ENCODE data around the gene DDX10.
"Not testable (repeated sequence)": the region's sequence is repeated elsewhere in the genome, so short reads cannot be mapped to it uniquely, and the experiment has no call there.

Gene DDX10

DNA sequence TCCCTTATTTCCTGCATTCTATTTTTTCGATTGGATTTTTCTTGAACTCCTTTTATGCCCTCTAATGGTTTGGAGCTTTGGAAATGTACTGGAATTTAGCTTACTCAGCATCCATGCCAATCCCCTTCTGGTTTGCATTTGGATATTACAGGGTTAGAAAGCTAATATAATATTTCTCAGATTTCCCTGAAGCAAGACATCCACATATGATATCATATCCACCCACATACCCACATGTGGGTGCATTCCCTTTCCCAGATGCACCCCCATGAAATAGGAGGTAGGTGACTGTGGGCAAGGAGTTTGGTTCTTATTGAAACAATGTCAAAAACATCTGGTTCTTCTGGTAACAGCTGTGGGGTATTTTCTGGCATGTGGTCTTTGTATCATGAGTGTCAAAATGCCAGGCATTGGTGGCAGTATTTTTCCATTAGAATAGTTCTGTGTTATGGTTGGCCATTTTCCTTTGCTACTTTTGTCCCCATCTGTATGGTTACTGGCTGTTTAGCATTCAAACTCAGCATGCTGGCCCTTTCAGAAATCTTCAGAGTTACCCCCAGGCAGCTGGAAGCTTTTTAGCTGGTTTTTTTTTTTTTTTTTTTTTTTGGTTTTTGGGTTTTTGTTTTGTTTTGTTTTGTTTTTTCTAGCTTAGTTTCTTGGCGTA is 32.7 kb upstream of the DDX10 start:
- Histone ChIP-seq H3K4me1 (ENCODE audit: insufficient read depth, low read length) (peaks cover 8% of the 10 kb centered on the region; the same call in 1 of the 2 replicates), H3K36me3 (ENCODE audit: insufficient read depth, low read length) (no peaks in the 10 kb centered on the region), H3K27me3 (ENCODE audit: insufficient read depth, low read length) (no peaks in the 10 kb centered on the region), H3K9me3 (ENCODE audit: insufficient read depth, low read depth, low read length) (peaks cover 19% of the 10 kb centered on the region), H3K27ac (ENCODE audit: low read depth, low read length) (no peak overlapping the region; the same call in 1 of the 2 replicates), H3K4me3 (ENCODE audit: low read length) (no peak overlapping the region), H3K9ac (ENCODE audit: low read depth, low read length) (no peak overlapping the region)
- WGBS = 56% methylated on average over 1 of the region's 2 CpGs

DNA sequence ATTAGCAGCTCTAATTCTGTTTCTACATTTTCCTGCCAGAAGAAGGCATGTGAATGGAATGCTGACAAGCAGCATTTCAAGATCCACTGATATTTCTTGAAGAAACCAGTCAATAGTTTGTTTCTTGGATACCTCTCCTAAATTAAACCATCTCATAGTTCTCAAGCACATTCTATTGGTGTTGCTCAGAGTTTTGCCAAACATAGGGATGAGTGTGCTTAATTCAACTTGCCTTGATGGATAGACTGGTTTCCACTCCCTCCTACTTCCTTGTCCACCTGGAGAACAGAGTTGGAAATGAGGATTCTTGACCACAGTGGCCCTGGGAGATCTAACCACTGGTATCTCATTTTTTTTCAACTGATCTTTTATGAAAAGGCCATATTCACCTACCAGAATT is 29.8 kb upstream of the DDX10 start:
- Histone ChIP-seq H3K9me3 (ENCODE audit: insufficient read depth, low read depth, low read length) (no peaks in the 10 kb centered on the region), H3K9ac (ENCODE audit: low read depth, low read length) (no peak overlapping the region), H3K4me1 (ENCODE audit: insufficient read depth, low read length) (peaks cover 8% of the 10 kb centered on the region; the same call in 1 of the 2 replicates), H3K27me3 (ENCODE audit: insufficient read depth, low read length) (no peaks in the 10 kb centered on the region), H3K27ac (ENCODE audit: low read depth, low read length) (no peak overlapping the region), H3K36me3 (ENCODE audit: insufficient read depth, low read length) (no peaks in the 10 kb centered on the region), H3K4me3 (ENCODE audit: low read length) (no peak overlapping the region)

DNA sequence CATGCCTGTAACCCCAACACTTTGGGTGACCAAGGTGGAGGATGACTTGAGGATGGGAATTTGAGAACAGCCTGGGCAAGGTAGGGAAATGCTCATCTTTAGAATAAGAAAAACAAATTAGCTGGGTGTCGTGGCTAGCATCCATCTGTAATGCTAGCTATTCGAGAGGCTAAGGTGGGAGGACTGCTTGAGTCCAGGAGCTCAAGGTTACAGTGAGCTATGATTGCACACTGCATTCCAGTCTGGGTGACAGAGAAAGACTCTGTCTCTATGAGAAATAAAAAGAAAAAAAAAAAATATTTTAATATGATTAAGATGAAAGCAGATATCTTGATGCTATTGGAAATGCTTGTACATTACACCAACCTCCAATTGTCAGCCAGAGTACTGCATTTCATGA is 28.6 kb upstream of the DDX10 start:
- Histone ChIP-seq H3K36me3 (ENCODE audit: insufficient read depth, low read length) (no peaks in the 10 kb centered on the region), H3K4me3 (ENCODE audit: low read length) (no peak overlapping the region), H3K9ac (ENCODE audit: low read depth, low read length) (no peak overlapping the region), H3K4me1 (ENCODE audit: insufficient read depth, low read length) (peaks cover 8% of the 10 kb centered on the region; the same call in 1 of the 2 replicates), H3K27ac (ENCODE audit: low read depth, low read length) (no peak overlapping the region), H3K27me3 (ENCODE audit: insufficient read depth, low read length) (no peaks in the 10 kb centered on the region), H3K9me3 (ENCODE audit: insufficient read depth, low read depth, low read length) (no peaks in the 10 kb centered on the region; the same call in 1 of the 2 replicates)
- WGBS = 90% methylated on average over 2 of the region's 2 CpGs

- Histone ChIP-seq H3K27me3 (ENCODE audit: insufficient read depth, low read length) (no peaks in the 10 kb centered on the region), H3K9ac (ENCODE audit: low read depth, low read length) (no peak overlapping the region), H3K36me3 (ENCODE audit: insufficient read depth, low read length) (no peaks in the 10 kb centered on the region), H3K4me3 (ENCODE audit: low read length) (no peak overlapping the region), H3K9me3 (ENCODE audit: insufficient read depth, low read depth, low read length) (no peaks in the 10 kb centered on the region; the same call in 1 of the 2 replicates), H3K27ac (ENCODE audit: low read depth, low read length) (no peak overlapping the region), H3K4me1 (ENCODE audit: insufficient read depth, low read length) (peaks cover 3% of the 10 kb centered on the region; the same call in 1 of the 2 replicates)
- 96% methylated on average over 1 of the region's 1 CpG for WGBS
These were observed 25.7 kb upstream of the DDX10 start for GRCh38 chr11:108639146-108639545.

DNA sequence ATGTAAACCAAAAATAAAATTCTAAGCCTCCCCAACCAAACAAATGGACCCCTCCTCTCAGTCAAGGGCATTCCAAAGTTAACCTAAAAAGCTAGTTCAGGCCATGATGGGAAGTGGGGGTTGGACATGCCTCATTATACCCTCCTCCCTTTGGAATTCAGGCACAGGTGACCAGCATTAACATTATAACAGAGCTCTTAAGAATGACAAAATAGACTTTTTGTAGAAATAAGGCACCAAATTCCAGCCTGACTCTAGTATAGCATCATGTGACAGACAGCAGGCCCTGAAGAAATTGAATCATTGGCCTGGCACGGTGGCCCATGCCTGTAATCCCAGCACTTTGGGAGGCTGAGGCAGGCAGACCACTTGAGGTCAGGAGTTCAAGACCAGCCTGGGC is 23.1 kb upstream of the DDX10 start:
- not testable (repeated sequence) for H3K36me3 ChIP-seq (ENCODE audit: insufficient read depth, low read length)
- peak overlapping the region; percentile 9; the same call in 1 of the 2 replicates for H3K27ac ChIP-seq (ENCODE audit: low read depth, low read length)

GRCh38 chr11:108643974-108644373 is 20.9 kb upstream of the DDX10 start:
- H3K9ac ChIP-seq (ENCODE audit: low read depth, low read length) = no peak overlapping the region
- WGBS = 100% methylated on average over 1 of the region's 1 CpG
- no peaks in the 10 kb centered on the region for H3K27me3 ChIP-seq (ENCODE audit: insufficient read depth, low read length)
- H3K4me1 ChIP-seq (ENCODE audit: insufficient read depth, low read length) = peaks cover 17% of the 10 kb centered on the region
- no peak overlapping the region for H3K27ac ChIP-seq (ENCODE audit: low read depth, low read length)
- H3K36me3 ChIP-seq (ENCODE audit: insufficient read depth, low read length) = no peaks in the 10 kb centered on the region
- H3K9me3 ChIP-seq (ENCODE audit: insufficient read depth, low read depth, low read length) = no peaks in the 10 kb centered on the region; the same call in 1 of the 2 replicates
- H3K4me3 ChIP-seq (ENCODE audit: low read length) = no peak overlapping the region

More for the DNA sequence above, 23.1 kb upstream of the DDX10 start:
- not testable (repeated sequence) for H3K9me3 ChIP-seq (ENCODE audit: insufficient read depth, low read depth, low read length); H3K27me3 ChIP-seq (ENCODE audit: insufficient read depth, low read length); H3K9ac ChIP-seq (ENCODE audit: low read depth, low read length); H3K4me3 ChIP-seq (ENCODE audit: low read length)
- H3K4me1 ChIP-seq (ENCODE audit: insufficient read depth, low read length) = peaks cover 17% of the 10 kb centered on the region; the same call in 1 of the 2 replicates
- 69% methylated on average over 1 of the region's 1 CpG for WGBS

DNA sequence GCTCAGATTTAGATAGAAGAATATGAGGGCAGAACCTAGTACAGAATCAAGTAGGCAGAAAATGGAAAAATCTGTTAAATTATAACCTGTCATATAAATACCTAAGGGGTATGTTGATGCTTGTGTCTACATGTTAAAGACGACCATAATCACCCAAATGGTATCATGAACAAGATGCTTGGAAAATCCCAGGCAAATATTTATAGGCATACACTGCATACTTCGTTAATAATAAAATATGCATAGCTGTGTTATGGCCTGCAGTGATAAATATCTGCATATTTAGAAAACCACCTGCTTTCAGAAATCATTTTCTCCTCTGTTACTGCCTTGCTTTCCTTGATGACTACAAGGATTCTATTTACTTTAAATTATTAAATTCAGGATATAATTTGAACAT is 18.9 kb upstream of the DDX10 start:
- H3K4me1 ChIP-seq (ENCODE audit: insufficient read depth, low read length) = peaks cover 17% of the 10 kb centered on the region
- H3K36me3 ChIP-seq (ENCODE audit: insufficient read depth, low read length) = no peaks in the 10 kb centered on the region
- H3K4me3 ChIP-seq (ENCODE audit: low read length) = no peak overlapping the region
- H3K27me3 ChIP-seq (ENCODE audit: insufficient read depth, low read length) = no peaks in the 10 kb centered on the region
- H3K9ac ChIP-seq (ENCODE audit: low read depth, low read length) = no peak overlapping the region
- H3K27ac ChIP-seq (ENCODE audit: low read depth, low read length) = no peak overlapping the region
- no peaks in the 10 kb centered on the region; the same call in 1 of the 2 replicates for H3K9me3 ChIP-seq (ENCODE audit: insufficient read depth, low read depth, low read length)
- WGBS = 93% methylated on average over 2 of the region's 2 CpGs

GRCh38 chr11:108647387-108647700 is 17.5 kb upstream of the DDX10 start:
- no peaks in the 10 kb centered on the region for H3K9me3 ChIP-seq (ENCODE audit: insufficient read depth, low read depth, low read length)
- peaks cover 17% of the 10 kb centered on the region for H3K4me1 ChIP-seq (ENCODE audit: insufficient read depth, low read length)
- 100% methylated on average over 3 of the region's 3 CpGs for WGBS
- no peaks in the 10 kb centered on the region for H3K36me3 ChIP-seq (ENCODE audit: insufficient read depth, low read length)
- H3K27me3 ChIP-seq (ENCODE audit: insufficient read depth, low read length) = no peaks in the 10 kb centered on the region
- no peak overlapping the region for H3K27ac ChIP-seq (ENCODE audit: low read depth, low read length)
- H3K4me3 ChIP-seq (ENCODE audit: low read length) = no peak overlapping the region
- no peak overlapping the region for H3K9ac ChIP-seq (ENCODE audit: low read depth, low read length)

- Histone ChIP-seq H3K9ac (ENCODE audit: low read depth, low read length) (no peak overlapping the region), H3K4me3 (ENCODE audit: low read length) (no peak overlapping the region), H3K27me3 (ENCODE audit: insufficient read depth, low read length) (no peaks in the 10 kb centered on the region), H3K36me3 (ENCODE audit: insufficient read depth, low read length) (no peaks in the 10 kb centered on the region), H3K9me3 (ENCODE audit: insufficient read depth, low read depth, low read length) (no peaks in the 10 kb centered on the region), H3K27ac (ENCODE audit: low read depth, low read length) (no peak overlapping the region), H3K4me1 (ENCODE audit: insufficient read depth, low read length) (peaks cover 17% of the 10 kb centered on the region)
- 62% methylated on average over 9 of the region's 9 CpGs for WGBS
These were observed 17.0 kb upstream of the DDX10 start for GRCh38 chr11:108647701-108648527.

- H3K9me3 ChIP-seq (ENCODE audit: insufficient read depth, low read depth, low read length) = no peaks in the 10 kb centered on the region
- 92% methylated on average over 2 of the region's 2 CpGs for WGBS
- H3K4me1 ChIP-seq (ENCODE audit: insufficient read depth, low read length) = peaks cover 17% of the 10 kb centered on the region
- no peak overlapping the region for H3K4me3 ChIP-seq (ENCODE audit: low read length)
- H3K27ac ChIP-seq (ENCODE audit: low read depth, low read length) = no peak overlapping the region
- H3K27me3 ChIP-seq (ENCODE audit: insufficient read depth, low read length) = no peaks in the 10 kb centered on the region
- H3K36me3 ChIP-seq (ENCODE audit: insufficient read depth, low read length) = no peaks in the 10 kb centered on the region
- no peak overlapping the region for H3K9ac ChIP-seq (ENCODE audit: low read depth, low read length)
These were observed 16.4 kb upstream of the DDX10 start for GRCh38 chr11:108648528-108648885.

DNA sequence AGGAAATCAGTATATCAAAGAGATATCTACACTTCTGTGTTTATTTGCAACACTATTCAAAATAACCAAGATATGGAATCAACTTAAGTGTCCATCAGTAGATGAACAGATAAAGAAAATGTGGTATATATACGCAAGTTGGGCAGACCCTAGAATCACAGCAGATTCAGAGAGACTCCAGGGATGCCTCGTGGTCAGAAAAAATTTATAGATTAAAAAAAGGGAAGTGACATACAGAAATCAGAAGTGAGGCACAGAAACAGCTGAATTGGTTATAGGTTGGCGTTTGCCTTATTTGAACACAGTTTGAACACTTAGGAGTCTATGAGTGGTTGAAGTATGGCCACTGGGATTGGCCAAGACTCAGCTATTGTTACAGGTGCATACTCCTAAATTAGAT is 10.8 kb upstream of the DDX10 start:
- H3K27me3 ChIP-seq (ENCODE audit: insufficient read depth, low read length); H3K27ac ChIP-seq (ENCODE audit: low read depth, low read length); H3K4me1 ChIP-seq (ENCODE audit: insufficient read depth, low read length); H3K9ac ChIP-seq (ENCODE audit: low read depth, low read length); H3K4me3 ChIP-seq (ENCODE audit: low read length); H3K9me3 ChIP-seq (ENCODE audit: insufficient read depth, low read depth, low read length); H3K36me3 ChIP-seq (ENCODE audit: insufficient read depth, low read length): not testable (repeated sequence)
- 92% methylated on average over 3 of the region's 3 CpGs for WGBS

Data from HUES64 (cell line).